A549 (cell line): ENCODE measurements around the gene TMEM141. TPM values are rescaled to one million over a fixed set of nuclear protein-coding genes. Genes with fewer than 3 reads are reported as not detected.

Experiments used
- ATAC-seq, 2 experiments: fragments of 200-7000 bp in 1 of 2; fragments of >200 bp in 1 of 2; cut with Nextera tagmentation in 1 of 2; cut with Tn5 transposase in 1 of 2; 3 replicates each; pipeline versions ENCODE4 v1.8.0 to v1.9.1; 2018 to 2020; ENCODE audit warnings: mild to moderate bottlenecking in 1 of 2, moderate library complexity in 1 of 2
- CTCF ChIA-PET: fragments of 300-600 bp; sonication (Branson Sonifier 250); formaldehyde crosslinking; extraction: SDS; loops from one replicate; lab custom pipeline; 2021; ENCODE audit warnings: antibody characterized with exemption, inconsistent platforms; lab: Yijun Ruan, JAX
- POLR2A ChIA-PET: fragments of 350-600 bp; formaldehyde crosslinking; extraction: SDS; loops from one replicate; lab custom pipeline; 2021; ENCODE audit warnings: antibody characterized with exemption, inconsistent platforms; lab: Yijun Ruan, JAX
- DNase-seq, 2 experiments: peaks; one replicate each; pipeline versions ENCODE4 v3.0.0 to v3.0.0-alpha.2; 2011 to 2016; ENCODE audit warnings: low read depth in 1 of 2, low spot score in 1 of 2
- FAIRE-seq: peaks from 2 replicates; lab custom pipeline; 2011; peaks lifted over from hg19 to GRCh38; lab: Jason Lieb, UNC
- H3K27ac ChIP-seq, 2 experiments: fragments of >200 bp; sonication (Bioruptor Twin); formaldehyde crosslinking; 3 replicates each; pipeline ENCODE4 v1.5.1; 2016 to 2017
- H3K4me1 ChIP-seq: fragments of >200 bp; sonication (Bioruptor Twin); formaldehyde crosslinking; 3 replicates; pipeline ENCODE4 v1.6.1; 2016
- H3K4me2 ChIP-seq: fragments of >200 bp; sonication (Bioruptor Twin); formaldehyde crosslinking; 3 replicates; pipeline ENCODE4 v1.6.1; 2016
- H3K4me3 ChIP-seq: fragments of >200 bp; sonication (Bioruptor Twin); formaldehyde crosslinking; 3 replicates; pipeline ENCODE4 v1.5.1; 2016
- H3K9me3 ChIP-seq: fragments of >200 bp; sonication (Bioruptor Twin); formaldehyde crosslinking; 3 replicates; pipeline ENCODE4 v1.6.1; 2016
- CBX2 ChIP-seq: fragments of 200-600 bp; sonication (generic); IDR thresholded peaks from 2 replicates; pipeline ENCODE4 v1.6.1; 2016; ENCODE audit warnings: low read depth, mild to moderate bottlenecking, borderline replicate concordance
- CEBPB ChIP-seq, 2 experiments: fragments of >200 bp in 1 of 2; sonication (Bioruptor Twin) in 1 of 2; formaldehyde crosslinking in 1 of 2; IDR thresholded peaks; 2 replicates each; pipeline ENCODE4 v1.6.1; 2012 to 2016
- CHD2 ChIP-seq: fragments of 150-350 bp; IDR thresholded peaks from 2 replicates; pipeline ENCODE4 v1.6.1; 2014; ENCODE audit warnings: low read length; ENCODE audit not compliant: partially characterized antibody
- CHD4 ChIP-seq: fragments of 200-600 bp; sonication (generic); IDR thresholded peaks from 2 replicates; pipeline ENCODE4 v1.6.1; 2016; ENCODE audit warnings: antibody characterized with exemption, mild to moderate bottlenecking, borderline replicate concordance
- EP300 ChIP-seq, 2 experiments: fragments of >200 bp; sonication (Bioruptor Twin); formaldehyde crosslinking; IDR thresholded peaks; 2 replicates in 1 of 2; 3 replicates in 1 of 2; pipeline ENCODE4 v1.6.1; 2016 to 2017
- GATA3 ChIP-seq: IDR thresholded peaks from 2 replicates; pipeline ENCODE4 v1.6.1; 2012; ENCODE audit warnings: borderline replicate concordance
- HMGXB4 ChIP-seq: fragments of 250-450 bp; sonication (Bioruptor Pico); IDR thresholded peaks from 2 replicates; pipeline ENCODE4 v1.5.0; 2021; ENCODE audit warnings: mild to moderate bottlenecking, moderate library complexity, borderline replicate concordance
- JUNB ChIP-seq: fragments of >200 bp; sonication (Bioruptor Twin); formaldehyde crosslinking; IDR thresholded peaks from 2 replicates; pipeline ENCODE4 v1.6.1; 2016
- MYC ChIP-seq: IDR thresholded peaks from 2 replicates; pipeline ENCODE4 v1.6.1; 2012; ENCODE audit warnings: mild to moderate bottlenecking, inconsistent platforms, low read length, improper control_type of control experiment, borderline replicate concordance
- PBX3 ChIP-seq: IDR thresholded peaks from 2 replicates; pipeline ENCODE4 v1.6.1; 2012
- PHF8 ChIP-seq: fragments of 200-600 bp; sonication (generic); IDR thresholded peaks from 2 replicates; pipeline ENCODE4 v1.6.1; 2016; ENCODE audit warnings: low read depth, mild to moderate bottlenecking, antibody characterized with exemption, moderate library complexity, borderline replicate concordance
- POLR2A ChIP-seq: IDR thresholded peaks from 2 replicates; pipeline ENCODE4 v1.6.1; 2012; ENCODE audit warnings: mild to moderate bottlenecking, low read length
- POLR2AphosphoS2 ChIP-seq: conservative IDR thresholded peaks from 2 replicates; pipeline ENCODE4 v1.6.1; 2012; ENCODE audit warnings: low read length, improper control_type of control experiment, inconsistent platforms
- RAD21 ChIP-seq, 2 experiments: fragments of >200 bp in 1 of 2; sonication (Bioruptor Twin) in 1 of 2; formaldehyde crosslinking in 1 of 2; IDR thresholded peaks in 1 of 2; conservative IDR thresholded peaks in 1 of 2; 2 replicates in 1 of 2; 3 replicates in 1 of 2; pipeline ENCODE4 v1.6.1; 2012 to 2018; ENCODE audit warnings: inconsistent platforms in 1 of 2
- RCOR1 ChIP-seq: fragments of 150-350 bp; IDR thresholded peaks from 2 replicates; pipeline ENCODE4 v1.6.1; 2014; ENCODE audit warnings: antibody characterized with exemption, low read length, low read depth
- REST ChIP-seq: fragments of 200-600 bp; sonication (generic); IDR thresholded peaks from 2 replicates; pipeline ENCODE4 v1.6.1; 2016; ENCODE audit warnings: antibody characterized with exemption, mild to moderate bottlenecking, moderate library complexity
- RNF2 ChIP-seq: fragments of 200-600 bp; sonication (generic); IDR thresholded peaks from 2 replicates; pipeline ENCODE4 v1.6.1; 2016; ENCODE audit warnings: low read depth, mild to moderate bottlenecking, antibody characterized with exemption, moderate library complexity, borderline replicate concordance
- TFCP2L1 ChIP-seq: fragments of 250-450 bp; sonication (Bioruptor Pico); IDR thresholded peaks from 2 replicates; pipeline ENCODE4 v1.5.0; 2021; ENCODE audit warnings: mild to moderate bottlenecking
- ZSCAN20 ChIP-seq: fragments of 250-450 bp; sonication (Bioruptor Pico); IDR thresholded peaks from 2 replicates; pipeline ENCODE4 v1.8.0; 2022; ENCODE audit warnings: mild to moderate bottlenecking, moderate library complexity
- WGBS: methylation state at CpG from one replicate; pipeline ENCODE4 v1.1.6; 2017; ENCODE audit errors: missing lambda C conversion rate; 5-methylcytosine and 5-hydroxymethylcytosine counted together
- polyA plus RNA-seq, 4 experiments: library from polyadenylated mRNA; depleted of rRNA in 3 of 4; stranded (reverse); fragments of >200 nt; fragmentation: RNase III in 1 of 4; extraction: RNeasy Plus Mini Kit Qiagen cat#74134 plus additional on column Dnase treatment in 1 of 4; gene quantifications; 2 replicates in 3 of 4; 3 replicates in 1 of 4; pipeline ENCODE4 v1.2.3, GENCODE V29; 2011 to 2017

Gene TMEM141
- polyA plus RNA-seq, 2 of the 4 experiments (the other 2 are of a cell fraction) = 64.5 to 70.7 TPM

GRCh38 chr9:136748666-136749611, 42.2 kb upstream of the TMEM141 start:
- POLR2A ChIA-PET = interaction anchor here (1.5 kb wide), 1 partner anchor 20 kb away, joined by 4 read pairs; no protein-coding TSS in a partner anchor
- FAIRE-seq (no peak), ATAC-seq (no peak), DNase-seq (no peak)
- TF ChIP-seq ZSCAN20 (CRISPR knock-in tag) (no peak), GATA3 (no peak), HMGXB4 (CRISPR knock-in tag) (no peak), RAD21 (conservative IDR thresholded peaks at IDR 0.05 in 1 of 2, IDR thresholded peaks at IDR 0.05 in 1 of 2) (no peak), RCOR1 (no peak), CHD2 (no peak), CBX2 (no peak), JUNB (no peak), PHF8 (no peak), POLR2AphosphoS2 (no peak)
- CTCF ChIA-PET = interaction anchor here (0.8 to 11.9 kb wide), 3 partner anchors 11 to 21 kb away, joined by 3 to 79 read pairs (median 3); partner anchors contain the start of gene LCN8
- peaks cover 13% of the 10 kb centered on the region for H3K9me3 ChIP-seq
- WGBS = 82% methylated on average over 12 of the region's 21 CpGs
- H3K4me2 ChIP-seq = no peak overlapping the region
- H3K4me3 ChIP-seq = no peak overlapping the region
- no peak overlapping the region for H3K27ac ChIP-seq
- no peaks in the 10 kb centered on the region for H3K4me1 ChIP-seq

- FAIRE-seq (no peak), ATAC-seq (no peak), DNase-seq (no peak)
- Histone ChIP-seq H3K27ac (no peak overlapping the region), H3K4me2 (no peak overlapping the region), H3K4me3 (no peak overlapping the region), H3K9me3 (peaks cover 13% of the 10 kb centered on the region), H3K4me1 (no peaks in the 10 kb centered on the region)
- 44% methylated on average over 2 of the region's 2 CpGs for WGBS
- ChIA-PET POLR2A (no interaction called here), CTCF (interaction anchor here (1.1 to 11.9 kb wide), 6 partner anchors 9 to 42 kb away, joined by 3 to 79 read pairs (median 3); partner anchors contain the start of gene LCN8)
- TF ChIP-seq CBX2 (no peak), MYC (no peak), CHD4 (no peak), POLR2A (no peak), POLR2AphosphoS2 (no peak), PBX3 (no peak), CEBPB (IDR thresholded peaks at IDR 0.05) (no peak)
These were observed 40.6 kb upstream of the TMEM141 start for GRCh38 chr9:136750526-136750925.

GRCh38 chr9:136751244-136751643, 39.9 kb upstream of the TMEM141 start:
- Histone ChIP-seq H3K4me1 (no peaks in the 10 kb centered on the region), H3K4me2 (no peak overlapping the region), H3K9me3 (peaks cover 13% of the 10 kb centered on the region), H3K4me3 (no peak overlapping the region), H3K27ac (no peak overlapping the region)
- ChIA-PET POLR2A (no interaction called here), CTCF (interaction anchor here (0.8 to 11.9 kb wide), 5 partner anchors 8 to 24 kb away, joined by 3 to 79 read pairs (median 3); partner anchors contain the start of gene LCN8)
- no peak for FAIRE-seq
- DNase-seq = no peak
- TF ChIP-seq TFCP2L1 (CRISPR knock-in tag) (no peak), RNF2 (no peak), GATA3 (no peak), REST (no peak), EP300 (IDR thresholded peaks at IDR 0.05) (no peak)
- ATAC-seq = no peak
- WGBS = 10% methylated on average over 1 of the region's 1 CpG
